GM19023 (cell line): ENCODE data around the gene SYT2.
"Not testable (repeated sequence)": the region's sequence is repeated elsewhere in the genome, so short reads cannot be mapped to it uniquely, and the experiment has no call there.

Experiments
- ATAC-seq: cut with Tn5 transposase; IDR thresholded peaks from one replicate; pipeline ENCODE4 v1.9.1; 2021; ENCODE audit warnings: mild to moderate bottlenecking, moderate library complexity; ENCODE audit not compliant: unreplicated experiment

Gene SYT2

DNA sequence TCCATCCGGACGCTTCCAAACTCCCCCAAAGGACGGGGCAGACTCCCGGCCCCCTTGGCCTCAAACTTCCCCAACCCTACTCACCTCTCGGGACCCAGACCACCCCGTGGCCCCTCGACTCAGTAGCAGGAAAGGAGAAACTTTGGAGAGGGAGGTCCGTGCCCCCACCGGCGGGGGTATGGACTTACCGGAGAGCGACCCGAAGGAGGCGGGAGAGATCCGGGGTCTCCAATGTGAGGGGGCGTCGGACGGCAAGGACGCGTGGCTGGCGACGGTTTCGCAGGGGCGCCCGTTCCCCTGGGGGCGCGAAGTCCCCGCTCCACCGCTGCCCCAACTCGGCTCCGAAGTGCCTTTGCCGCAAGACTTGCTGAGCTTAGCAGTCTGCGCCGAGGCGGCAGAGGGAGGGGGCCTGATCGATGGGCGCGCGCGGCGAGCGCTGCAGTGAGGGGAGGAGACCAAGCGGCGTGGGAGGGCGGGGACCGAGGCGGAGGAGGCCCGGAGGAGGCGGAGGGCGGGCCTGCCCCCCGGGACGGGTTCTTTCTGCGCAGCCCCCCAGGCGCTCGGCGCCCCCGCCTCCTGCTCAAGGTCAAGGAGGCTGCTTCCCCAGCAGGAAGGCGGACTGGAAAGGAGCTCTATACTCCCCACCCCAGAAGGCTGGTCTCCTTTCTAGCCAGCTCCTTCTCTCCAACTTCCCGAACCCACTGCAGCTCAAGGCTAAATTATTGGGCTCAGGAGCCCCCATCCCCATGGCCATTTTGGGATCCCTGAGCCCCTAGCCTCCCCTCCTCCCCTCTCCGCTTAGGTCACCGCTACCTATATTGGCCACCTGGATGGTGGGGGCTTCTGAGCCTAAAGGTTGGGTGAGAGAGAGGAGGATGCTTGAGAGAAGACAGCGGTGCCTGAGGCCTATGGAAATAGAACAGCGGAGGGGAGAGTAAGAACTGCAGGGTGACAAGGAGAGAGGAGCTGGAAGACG is at the start of gene SYT2:
TSS of gene SYT2 (minus strand) at position 385 of the 976 bp plus-strand sequence. CDS start 104,682 bp downstream, outside the sequence.
- no peak for ATAC-seq

DNA sequence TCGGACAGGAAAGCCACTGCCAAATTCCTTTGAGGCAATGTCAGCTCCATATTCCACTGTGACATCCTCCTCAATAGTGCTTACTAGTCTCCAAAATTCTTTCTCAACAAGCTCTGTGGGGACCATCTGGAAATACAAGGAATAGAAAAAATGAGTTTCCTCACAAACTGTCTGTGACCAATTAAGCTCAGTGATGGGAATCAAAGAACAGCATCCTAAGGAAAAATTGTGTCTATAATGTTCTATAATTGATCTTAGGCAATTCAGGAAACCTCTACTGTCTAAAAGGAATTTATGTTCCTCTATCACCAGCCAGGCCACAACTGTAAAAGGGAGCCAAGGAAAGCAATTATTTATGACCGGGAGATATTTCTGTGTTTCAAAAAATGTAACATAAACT is 46.1 kb upstream of the SYT2 start:
- no peak for ATAC-seq

DNA sequence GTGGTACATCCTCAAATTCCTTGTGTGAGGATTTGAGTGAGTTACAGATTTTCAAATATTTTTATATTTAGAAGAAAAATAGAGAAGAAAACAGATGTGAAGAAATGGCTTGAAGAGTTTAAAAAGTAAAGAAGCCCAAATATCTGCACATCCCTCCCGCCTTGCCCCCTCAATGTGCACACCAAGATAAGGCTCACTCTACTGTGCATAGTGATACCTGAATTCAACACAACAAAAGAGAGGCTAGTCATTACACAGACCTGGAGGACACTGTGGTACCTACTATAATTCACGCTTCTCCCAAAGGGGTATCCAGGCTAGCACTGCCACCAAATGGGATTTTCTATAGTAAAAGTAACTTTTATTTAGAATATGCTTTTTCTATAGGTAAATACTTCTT is 44.0 kb upstream of the SYT2 start:
- ATAC-seq: no peak

DNA sequence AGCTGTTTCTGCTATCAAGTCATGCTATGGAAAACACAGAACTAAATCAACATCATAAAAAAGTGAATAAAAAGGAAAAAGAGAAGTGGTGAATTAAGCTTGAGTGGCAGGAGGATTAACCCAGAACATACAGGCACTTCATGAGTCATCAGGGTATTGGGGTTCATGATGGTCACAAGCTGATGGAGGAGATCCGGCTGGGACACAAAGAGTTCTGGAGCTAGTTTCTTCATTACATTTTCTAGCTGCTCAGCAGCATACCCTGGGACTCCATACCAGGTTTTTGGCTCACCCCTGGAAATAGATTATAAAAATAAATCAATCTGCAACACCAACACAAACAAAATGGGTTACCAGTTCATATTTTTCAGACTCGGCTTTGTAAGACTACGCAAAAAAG is 42.5 kb upstream of the SYT2 start:
- no peak for ATAC-seq

DNA sequence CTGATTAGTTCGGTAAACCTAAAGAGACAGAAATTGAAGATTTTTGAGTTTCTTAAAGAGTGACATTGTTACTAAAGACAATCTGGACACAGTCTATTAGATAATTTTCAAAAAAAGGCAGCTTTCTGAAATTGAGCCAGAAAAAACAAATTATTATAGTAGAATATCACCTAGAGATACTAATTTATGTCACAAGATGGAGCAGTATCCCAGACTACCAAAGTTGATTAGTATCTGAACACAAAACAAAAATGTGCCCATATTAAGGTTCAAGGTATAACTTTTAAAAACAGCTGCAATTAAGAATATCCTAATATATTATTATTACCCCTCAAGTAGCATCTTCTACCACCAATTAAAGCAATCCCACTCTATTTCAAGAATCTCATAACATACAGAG is 40.5 kb upstream of the SYT2 start:
- no peak for ATAC-seq

DNA sequence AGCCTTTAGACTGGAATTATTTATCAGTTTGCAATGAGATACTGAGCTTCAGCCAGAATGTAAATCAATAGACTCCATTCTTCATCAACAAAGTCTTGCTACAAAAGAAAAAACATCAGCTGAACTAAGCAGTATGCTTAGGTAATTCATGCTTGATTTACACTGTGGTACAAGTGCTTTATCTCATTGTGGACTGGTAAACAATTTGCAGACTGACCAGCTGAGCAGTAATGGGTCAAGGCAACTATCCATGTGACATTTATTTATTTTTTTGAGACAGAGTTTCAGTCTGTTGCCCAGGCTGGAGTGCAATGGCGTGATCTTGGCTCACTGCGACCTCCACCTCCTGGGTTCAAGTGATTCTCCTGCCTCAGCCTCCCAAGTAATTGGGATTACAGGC is 39.8 kb upstream of the SYT2 start:
- no peak for ATAC-seq

DNA sequence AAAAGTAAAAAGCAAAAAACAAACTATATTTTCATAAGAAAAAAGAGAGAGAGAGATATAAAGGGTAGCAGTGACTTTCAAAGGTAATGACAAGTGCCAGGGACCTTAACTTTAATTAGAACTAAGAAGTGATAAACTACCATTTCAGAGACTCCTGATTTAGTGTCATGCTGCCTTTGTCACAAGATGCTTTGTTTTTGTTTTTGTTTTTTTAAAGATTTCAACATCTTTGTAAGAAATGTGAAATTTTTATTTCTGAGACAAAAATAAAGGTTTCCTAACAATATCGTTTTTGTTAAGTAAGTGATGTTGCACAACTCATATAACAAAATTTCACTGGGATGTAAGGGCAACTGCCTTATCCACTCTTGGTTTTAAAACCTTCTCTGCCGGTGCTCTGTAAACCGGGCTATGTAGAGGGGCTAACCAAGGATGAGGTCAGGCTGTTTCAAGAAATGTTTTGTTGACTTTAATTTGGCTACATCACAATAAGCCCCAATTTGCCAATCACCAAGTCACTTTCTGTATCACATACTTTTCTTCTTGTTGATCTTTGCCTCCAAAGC is 35.2 kb upstream of the SYT2 start:
- no peak for ATAC-seq

DNA sequence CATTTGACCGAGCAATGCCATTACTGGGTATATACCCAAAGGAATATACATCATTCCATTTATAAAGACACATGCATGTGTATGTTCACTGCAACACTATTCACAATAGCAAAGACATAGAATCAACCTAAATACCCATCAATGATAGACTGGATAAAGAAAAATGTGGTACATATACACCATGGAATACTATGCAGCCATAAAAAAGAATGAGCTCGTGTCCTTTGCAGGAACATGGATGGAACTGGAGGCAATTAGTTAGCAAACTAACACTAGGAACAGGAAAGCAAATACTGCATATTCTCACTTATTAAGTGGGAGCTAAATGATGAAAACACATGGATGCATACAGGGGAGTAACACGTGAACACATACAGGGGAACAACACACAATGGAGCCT is 34.5 kb upstream of the SYT2 start:
- not testable (repeated sequence) for ATAC-seq

DNA sequence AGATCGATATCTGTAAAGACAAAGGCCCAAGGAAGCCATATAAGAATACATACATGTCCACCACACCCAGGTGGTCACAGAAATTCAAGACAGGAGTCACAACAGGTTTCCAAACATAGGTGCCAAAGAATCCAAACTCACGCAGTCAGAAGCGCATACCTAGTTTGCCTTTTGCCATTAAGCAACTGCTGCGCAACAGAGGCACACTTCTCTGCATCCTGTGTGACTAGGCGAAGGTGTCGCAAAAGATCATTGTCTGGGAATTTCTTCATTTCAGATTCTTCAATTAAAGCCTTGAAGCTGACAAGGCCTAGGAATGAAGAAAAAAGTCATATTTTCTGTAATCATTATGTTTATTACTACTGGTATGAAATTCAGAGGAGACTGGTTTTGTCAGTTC is 32.2 kb upstream of the SYT2 start:
- ATAC-seq: no peak

DNA sequence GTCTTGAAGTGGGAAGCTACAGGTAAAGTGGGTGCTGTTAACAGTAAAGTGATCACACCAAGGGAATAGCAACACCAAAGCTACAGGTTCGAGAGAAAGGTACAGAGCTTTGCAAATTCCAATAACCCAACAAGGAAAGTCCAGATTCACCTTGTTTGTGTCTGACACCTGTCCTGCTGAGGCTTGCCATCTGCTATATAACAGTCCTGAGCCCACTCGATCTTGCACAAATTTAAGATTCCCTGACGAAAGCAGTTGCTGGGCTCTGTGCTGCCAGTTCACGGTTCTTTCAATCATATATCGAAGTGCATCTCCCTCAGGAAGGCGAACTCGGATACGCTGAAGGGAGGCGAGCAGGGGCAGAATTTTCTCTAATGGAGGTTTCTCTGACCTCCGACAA is 23.0 kb upstream of the SYT2 start:
- no peak for ATAC-seq

DNA sequence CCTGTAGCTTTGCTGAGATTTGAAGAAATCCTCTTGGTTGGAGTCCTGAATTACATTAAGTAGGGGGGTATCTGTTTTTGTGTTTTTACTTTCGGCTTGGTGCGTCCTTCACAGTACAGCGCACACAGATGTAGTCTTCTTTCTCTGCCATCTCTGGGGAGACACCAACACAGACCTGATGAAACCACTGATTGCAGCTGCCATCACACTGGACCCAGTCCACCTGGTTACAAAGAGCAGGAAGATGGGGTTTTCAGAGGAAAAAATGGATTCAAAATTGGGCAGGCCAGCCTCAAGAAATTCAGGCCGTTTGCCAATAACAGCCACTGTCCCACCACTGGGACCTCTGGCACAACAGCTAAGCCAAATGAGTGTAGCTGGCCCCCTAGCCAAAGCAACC is 18.7 kb upstream of the SYT2 start:
- ATAC-seq: no peak

DNA sequence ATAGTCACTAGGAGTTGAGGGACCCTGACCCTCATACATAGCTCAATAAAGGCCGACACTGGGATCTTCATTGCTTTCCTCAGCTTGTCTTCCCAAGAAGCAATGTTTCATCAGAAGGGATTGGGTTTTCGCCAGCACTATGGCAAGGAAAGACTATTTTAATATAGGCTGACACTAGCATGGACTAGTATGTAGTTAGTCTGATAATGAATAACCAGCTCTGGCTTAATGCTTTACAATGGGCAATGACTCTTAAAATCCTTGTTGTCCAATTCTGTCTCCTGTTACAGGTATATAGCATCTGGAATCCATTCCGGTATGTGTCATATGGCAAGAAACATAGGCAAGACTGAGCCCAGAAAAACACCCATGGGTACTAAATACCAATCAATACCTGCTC is 15.3 kb upstream of the SYT2 start:
- no peak for ATAC-seq

DNA sequence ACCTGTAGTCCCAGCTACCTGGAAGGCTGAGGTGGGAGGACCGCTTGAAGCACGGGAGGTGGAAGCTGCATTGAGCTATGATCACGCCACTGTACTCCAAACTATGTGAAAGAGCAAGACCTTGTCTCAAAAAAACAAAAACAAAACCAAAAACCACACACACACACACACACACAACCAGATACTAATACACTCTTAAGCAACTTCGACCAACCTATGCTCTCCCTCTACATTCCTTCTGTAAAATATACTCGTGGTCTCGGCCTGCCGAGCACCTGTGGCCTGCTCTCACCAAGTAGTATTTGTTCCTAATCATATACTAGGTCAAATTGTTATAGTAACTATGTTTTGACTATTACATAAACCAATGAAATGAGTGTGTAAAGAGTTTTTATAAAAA is 13.5 kb upstream of the SYT2 start:
- no peak for ATAC-seq

DNA sequence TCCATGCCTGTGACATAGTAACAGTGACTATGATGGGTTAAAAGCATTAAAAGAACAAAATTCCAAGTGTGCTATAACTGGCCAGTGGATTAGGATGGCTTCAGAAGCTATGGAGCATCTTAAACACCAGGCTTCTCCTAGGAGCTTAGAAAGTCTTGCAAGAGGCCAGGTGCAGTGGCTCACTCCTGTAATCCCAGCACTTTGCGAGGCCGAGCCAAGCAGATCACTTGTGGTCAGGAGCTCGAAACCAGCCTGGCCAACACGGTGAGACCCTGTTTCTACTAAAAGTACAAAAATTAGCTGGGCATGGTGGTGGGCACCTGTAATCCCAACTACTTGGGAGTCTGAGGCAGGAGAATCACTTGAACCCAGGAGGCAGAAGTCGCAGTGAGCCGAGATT is 12.8 kb upstream of the SYT2 start:
- not testable (repeated sequence) for ATAC-seq

DNA sequence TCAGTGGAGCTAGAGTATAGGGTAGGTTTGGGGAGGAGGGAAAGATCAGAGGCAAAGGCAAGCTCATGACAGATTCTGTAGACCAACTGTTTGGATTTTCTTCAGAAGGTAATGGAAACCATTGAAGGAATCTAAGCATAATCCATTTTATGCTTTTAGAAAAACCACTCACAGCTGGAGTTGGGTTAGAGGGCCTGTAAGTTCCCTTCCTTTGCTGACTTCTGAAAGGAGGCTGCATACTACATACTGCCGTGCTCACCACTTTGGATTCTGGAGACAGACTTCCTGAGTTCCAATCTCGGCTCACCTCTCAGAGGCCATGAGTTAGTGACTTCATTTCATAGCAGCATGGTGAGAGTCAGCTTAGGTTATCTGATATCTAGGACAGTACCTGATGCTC is 6.4 kb upstream of the SYT2 start:
- ATAC-seq: no peak

DNA sequence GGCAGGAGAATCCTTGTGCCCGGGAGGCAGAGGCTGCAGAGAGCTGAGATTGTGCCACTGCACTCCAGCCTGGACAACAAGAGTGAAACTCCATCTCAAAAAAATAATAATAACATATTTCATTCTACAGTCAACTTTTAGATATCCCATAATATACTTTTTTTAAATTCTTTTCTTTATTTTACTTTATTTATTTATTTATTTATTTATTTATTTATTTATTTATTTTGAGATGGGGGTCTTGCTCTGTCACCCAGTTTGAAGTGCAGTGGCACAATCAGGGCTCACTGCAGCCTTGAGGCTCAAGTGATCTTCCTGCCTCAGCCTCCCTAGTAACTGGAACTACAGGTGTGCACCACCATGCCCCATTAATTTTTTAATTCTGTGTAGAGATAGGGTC is 3.9 kb upstream of the SYT2 start:
- ATAC-seq: not testable (repeated sequence)

DNA sequence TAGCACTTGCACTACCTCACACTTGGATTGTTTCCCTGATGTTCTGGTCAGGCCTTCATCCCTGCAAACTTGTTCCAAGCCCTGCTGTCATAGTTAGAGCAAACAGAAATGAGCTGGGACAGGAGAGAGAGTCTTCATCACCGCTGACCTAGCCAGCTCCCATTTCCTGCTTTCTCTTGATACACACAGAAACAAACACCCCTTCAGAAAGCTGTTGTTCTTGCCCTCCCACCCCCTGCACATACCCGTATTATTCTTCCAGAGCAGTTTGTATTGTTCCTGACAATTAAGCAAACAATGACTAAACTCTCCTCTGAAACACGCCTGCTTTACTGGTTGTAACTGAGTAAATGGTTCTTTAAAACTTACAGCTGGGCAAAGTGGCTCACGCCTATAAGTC is 2.9 kb upstream of the SYT2 start:
- no peak for ATAC-seq

DNA sequence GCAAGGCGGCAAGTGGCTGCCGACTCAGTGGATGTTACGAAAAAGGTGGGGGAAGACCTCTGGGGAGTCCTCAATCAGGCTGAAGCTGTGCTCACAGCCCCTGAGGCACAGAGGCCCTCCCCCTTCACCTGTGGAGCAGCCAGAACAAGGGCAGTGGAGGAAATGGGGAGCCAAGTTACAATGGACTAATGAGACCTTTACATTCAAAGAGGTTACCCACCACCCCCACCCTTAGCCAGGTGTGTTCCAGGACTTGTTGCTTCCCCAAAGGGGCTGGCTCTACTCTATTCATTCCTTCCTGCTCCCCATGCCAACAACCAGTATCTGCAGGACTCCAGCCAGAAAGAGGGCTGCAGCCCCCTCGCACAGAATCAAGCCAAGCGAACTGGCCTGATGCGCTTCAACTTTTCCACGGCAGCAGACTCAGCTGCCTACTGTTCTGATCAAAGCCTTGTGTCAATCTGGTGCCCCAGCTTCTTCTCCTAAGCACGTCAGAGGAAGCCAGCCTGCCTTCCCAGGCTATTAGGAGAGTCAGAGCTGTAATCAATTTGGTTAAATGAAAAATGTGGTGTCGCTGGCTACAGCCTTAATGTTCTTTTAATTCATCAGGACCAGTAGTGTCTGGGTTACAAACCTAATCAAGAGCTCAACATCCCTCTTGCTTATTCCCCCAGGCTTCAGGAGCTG is 1.8 kb upstream of the SYT2 start:
- ATAC-seq: no peak

DNA sequence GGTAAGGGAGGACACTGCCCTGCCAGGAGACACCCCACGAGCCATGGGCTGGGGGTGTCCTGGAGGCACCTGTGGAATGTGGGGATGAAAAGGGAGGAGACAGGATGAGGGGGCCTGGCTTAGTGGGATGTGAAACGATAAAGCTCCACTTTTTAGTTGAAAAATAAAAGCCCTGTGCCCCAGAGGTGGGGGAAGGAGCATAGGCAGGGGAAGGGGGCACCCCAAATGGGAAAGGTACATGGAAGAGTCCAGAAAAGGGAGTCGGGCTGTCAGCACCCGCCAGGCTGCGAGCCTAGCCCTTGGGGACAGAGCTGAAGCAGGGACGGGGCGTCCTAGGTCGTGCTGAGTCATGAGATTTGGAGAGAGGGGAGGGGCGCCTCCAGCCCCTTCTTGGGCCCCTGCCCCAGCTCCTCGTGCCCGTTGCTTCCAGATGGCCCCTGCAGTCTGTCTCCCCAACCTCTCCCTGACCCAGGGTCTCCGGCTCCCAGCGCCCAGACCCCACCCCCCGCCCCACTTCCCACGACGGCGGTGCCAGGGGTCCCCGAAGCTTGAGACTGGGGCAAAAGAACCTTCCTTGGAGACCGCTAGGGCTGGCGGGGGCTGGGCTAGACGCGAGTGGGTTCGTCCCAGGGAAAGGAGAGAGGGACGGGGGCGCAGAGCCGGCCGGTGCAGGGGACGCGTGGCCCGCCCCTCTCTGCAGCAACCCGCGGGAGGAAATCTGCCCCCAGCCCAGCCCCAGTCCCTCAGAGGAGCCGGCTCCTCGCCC is 795 bp downstream of the SYT2 start:
- no peak for ATAC-seq

DNA sequence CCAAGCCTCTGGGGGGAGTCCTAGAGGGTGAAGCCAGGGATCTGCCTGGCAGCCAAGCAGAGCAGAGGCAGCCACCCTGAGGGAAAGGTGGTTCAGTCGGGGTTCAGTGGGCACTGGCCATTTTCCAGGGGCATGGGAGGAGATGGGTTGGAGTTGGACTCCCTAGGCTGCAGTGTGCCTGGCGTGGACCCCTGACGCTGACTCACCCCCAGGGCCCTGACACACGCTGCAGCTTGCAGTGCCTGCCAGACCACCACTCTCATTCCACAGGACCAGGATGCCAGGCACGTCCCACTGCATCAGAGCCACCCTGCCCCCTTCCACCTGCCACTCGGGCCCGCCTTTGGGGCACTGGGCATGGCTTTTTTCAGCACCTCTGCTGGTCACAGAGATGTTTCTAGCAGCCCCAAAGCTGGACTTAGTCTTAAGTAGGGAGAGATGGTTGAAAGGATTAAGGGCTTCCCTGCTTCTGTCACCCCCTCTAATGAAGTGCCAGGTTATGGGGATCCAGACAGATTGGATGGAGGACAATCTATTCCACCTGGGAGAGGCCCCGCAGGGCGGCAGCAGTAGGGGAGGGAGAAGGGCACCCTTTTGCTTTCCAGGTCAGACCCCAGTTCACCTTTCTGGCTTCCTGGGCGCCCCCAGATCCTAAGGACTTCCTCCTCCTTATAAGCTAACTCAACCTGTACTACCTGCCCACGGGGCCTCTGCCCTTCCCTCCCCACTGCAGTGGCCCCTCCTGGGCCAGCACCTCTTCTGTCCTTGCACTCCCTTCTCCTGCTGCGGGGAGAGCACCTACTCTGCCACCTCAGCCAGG is 1.6 kb downstream of the SYT2 start:
- ATAC-seq: no peak
